Ovary (tissue), 10 donors: ENCODE results near the gene KPRP. TPM values are rescaled to one million over a fixed set of nuclear protein-coding genes. Genes with fewer than 3 reads are reported as not detected.

Source experiments
- DNase-seq, 5 donors: peaks; one replicate each; pipeline ENCODE4 v3.0.0-alpha.2; 2019 to 2020
- H3K27ac ChIP-seq, 2 donors: fragments of 200-600 bp; one replicate each; pipeline versions ENCODE4 v1.5.1 to v1.8.0; 2019 to 2022
- H3K27me3 ChIP-seq: fragments of 200-600 bp; one replicate; pipeline ENCODE4 v1.8.0; 2022
- H3K36me3 ChIP-seq: fragments of 200-600 bp; sonication (generic); one replicate; pipeline ENCODE4 v1.5.1; 2019
- H3K4me1 ChIP-seq: one replicate; pipeline ENCODE4 v1.8.1; 2013; ENCODE audit warnings: mild to moderate bottlenecking, moderate library complexity; ENCODE audit not compliant: insufficient read depth
- H3K4me3 ChIP-seq: fragments of 200-600 bp; sonication (generic); one replicate; pipeline ENCODE4 v1.5.1; 2017
- H3K9me3 ChIP-seq, 2 donors: fragments of 200-600 bp in 1 of 2; sonication (generic) in 1 of 2; one replicate each; pipeline versions ENCODE4 v1.5.1 to v1.8.1; 2013 to 2019; ENCODE audit warnings: mild to moderate bottlenecking in 1 of 2, moderate library complexity in 1 of 2
- EP300 ChIP-seq: sonication (generic); formaldehyde crosslinking; IDR thresholded peaks from one replicate; pipeline ENCODE4 v1.6.1; 2017; ENCODE audit warnings: antibody characterized with exemption
- POLR2A ChIP-seq: fragments of 450-650 bp; IDR thresholded peaks from one replicate; pipeline ENCODE4 v1.6.1; 2017; ENCODE audit warnings: antibody characterized with exemption, mild to moderate bottlenecking, moderate library complexity
- WGBS, 3 donors: extraction: QIAGEN DNeasy Blood & Tissue Kit in 1 of 3; methylation state at CpG; one replicate each; pipeline versions ENCODE4 v1.1.5 to v1.1.7; 2013 to 2017; 5-methylcytosine and 5-hydroxymethylcytosine counted together
- intact Hi-C, 4 donors: fragments of 100-400 bp; cut with DNase I; formaldehyde crosslinking; loops; one replicate each; pipeline versions ENCODE4 v1.11.0 to v1.15.1; 2022 to 2023
- long read RNA-seq, 3 donors: library from polyadenylated mRNA in 2 of 3; unstranded in 2 of 3; transcript quantifications; one replicate each; pipeline ENCODE4 v2.0.0 and lab custom pipeline, GENCODE V29; 2021 to 2026
- polyA plus RNA-seq, 2 donors: library from polyadenylated mRNA; stranded (reverse); fragments of 200-250 nt in 1 of 2; fragments of 350-450 nt in 1 of 2; fragmentation: Illumina TruSeq in 1 of 2; extraction: RNeasy Lipid Tissue Mini Kit (QIAGEN cat#74804) in 1 of 2; gene quantifications; one replicate each; pipeline ENCODE4 v1.2.3, GENCODE V29; 2013 to 2014
- total RNA-seq, 7 donors: library from RNA; depleted of rRNA in 2 of 7; stranded (reverse); fragments of >200 nt in 2 of 7; fragmentation: NEBNext Ultra II Directional in 3 of 7; extraction: Animal tissue kit (Norgen Biotek cat#: 25700) in 3 of 7; gene quantifications; one replicate each; pipeline versions ENCODE4 v1.1.0 to v1.2.4, GENCODE V29; 2016 to 2023
- TF ChIP-seq, protein P1 (sequence below), 3 donors: fragments of 450-650 bp in 2 of 3; fragments of 200-600 bp in 1 of 3; IDR thresholded peaks; one replicate each; pipeline versions ENCODE4 v1.5.1 to v1.8.0; 2016 to 2022; ENCODE audit warnings: antibody characterized with exemption in 3 of 3, mild to moderate bottlenecking in 1 of 3
- donor health status: DM: no; HTN: no; CAD: no; lungs with moderate emphysema.
- donor health status: DM: no; HTN: no; CAD: no.
- donor health status: Bipolar disorder and iron deficiency.
- donor health status: DM: yes; HTN: yes; CAD: no.
- donor health status: DM: no; HTN: no; CAD: no.
- donor health status: DM: yes; HTN: yes; CAD: no.

Gene KPRP, protein sequence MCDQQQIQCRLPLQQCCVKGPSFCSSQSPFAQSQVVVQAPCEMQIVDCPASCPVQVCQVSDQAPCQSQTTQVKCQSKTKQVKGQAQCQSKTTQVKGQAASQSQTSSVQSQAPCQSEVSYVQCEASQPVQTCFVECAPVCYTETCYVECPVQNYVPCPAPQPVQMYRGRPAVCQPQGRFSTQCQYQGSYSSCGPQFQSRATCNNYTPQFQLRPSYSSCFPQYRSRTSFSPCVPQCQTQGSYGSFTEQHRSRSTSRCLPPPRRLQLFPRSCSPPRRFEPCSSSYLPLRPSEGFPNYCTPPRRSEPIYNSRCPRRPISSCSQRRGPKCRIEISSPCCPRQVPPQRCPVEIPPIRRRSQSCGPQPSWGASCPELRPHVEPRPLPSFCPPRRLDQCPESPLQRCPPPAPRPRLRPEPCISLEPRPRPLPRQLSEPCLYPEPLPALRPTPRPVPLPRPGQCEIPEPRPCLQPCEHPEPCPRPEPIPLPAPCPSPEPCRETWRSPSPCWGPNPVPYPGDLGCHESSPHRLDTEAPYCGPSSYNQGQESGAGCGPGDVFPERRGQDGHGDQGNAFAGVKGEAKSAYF
- total RNA-seq: not detected
- not detected for polyA plus RNA-seq
- long read RNA-seq, donor 1: 0 reads
- long read RNA-seq, donor 2: 0 reads
- long read RNA-seq, donor 3: 0 reads

DNA sequence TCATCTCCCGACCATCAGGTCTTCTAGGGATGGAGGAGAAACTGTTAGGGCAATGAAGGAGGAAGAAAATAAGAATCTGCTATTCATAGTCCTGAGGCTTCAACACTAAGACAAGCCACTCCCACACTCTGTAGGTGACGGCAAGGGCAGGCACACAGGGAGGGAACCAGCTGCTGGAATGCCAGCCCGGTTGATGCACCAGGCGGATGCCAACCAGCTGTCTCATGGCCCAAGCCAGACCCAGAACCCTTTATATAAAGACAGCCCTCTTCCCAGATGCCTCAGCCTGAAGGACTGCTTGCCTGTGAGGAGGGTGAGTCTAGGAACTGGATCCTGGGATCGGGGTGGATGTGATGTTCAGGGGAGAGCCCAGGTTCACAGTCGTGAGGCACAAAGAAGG, at the start of gene KPRP:
KPRP (plus strand) TSS at position 279 of the 400 bp plus-strand sequence. CDS start 1,564 bp downstream, outside the sequence.
- WGBS, 3 donors: 61 to 67% (median 66%) methylated on average over 6 of the region's 6 CpGs
- Histone ChIP-seq H3K9me3 (no peaks in the 10 kb centered on the region), H3K4me1 (no peaks in the 10 kb centered on the region), H3K27ac (no peak within 1 kb of the TSS), H3K27me3 (no peaks in the 10 kb centered on the region), H3K4me3 (no peak within 1 kb of the TSS), H3K36me3 (no peaks in the 10 kb centered on the region)
- intact Hi-C loops: no loop called here
- no peak for DNase-seq
- TF ChIP-seq EP300 (no peak), POLR2A (no peak)
- TF ChIP-seq, protein P1, sequence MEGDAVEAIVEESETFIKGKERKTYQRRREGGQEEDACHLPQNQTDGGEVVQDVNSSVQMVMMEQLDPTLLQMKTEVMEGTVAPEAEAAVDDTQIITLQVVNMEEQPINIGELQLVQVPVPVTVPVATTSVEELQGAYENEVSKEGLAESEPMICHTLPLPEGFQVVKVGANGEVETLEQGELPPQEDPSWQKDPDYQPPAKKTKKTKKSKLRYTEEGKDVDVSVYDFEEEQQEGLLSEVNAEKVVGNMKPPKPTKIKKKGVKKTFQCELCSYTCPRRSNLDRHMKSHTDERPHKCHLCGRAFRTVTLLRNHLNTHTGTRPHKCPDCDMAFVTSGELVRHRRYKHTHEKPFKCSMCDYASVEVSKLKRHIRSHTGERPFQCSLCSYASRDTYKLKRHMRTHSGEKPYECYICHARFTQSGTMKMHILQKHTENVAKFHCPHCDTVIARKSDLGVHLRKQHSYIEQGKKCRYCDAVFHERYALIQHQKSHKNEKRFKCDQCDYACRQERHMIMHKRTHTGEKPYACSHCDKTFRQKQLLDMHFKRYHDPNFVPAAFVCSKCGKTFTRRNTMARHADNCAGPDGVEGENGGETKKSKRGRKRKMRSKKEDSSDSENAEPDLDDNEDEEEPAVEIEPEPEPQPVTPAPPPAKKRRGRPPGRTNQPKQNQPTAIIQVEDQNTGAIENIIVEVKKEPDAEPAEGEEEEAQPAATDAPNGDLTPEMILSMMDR (IDR thresholded peaks at IDR 0.05): no peak

DNA sequence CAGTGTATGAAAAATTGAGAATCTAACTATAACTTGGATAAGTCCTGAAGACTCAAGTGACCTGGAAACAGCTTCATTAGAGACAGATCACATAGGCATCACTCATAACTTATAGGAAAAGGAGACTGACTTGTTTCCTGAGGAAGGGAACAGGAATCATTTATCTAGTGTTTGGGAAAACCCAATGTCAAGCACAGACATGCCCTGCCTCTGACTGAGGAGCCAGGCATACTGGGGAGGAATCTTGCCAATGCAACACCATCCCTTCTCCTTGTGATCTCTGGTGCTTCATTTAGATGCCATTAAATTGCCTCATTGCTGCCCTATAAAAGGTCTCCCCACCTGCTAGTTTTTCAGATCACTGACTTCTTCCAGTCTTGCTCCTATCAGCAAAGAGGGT, 39.6 kb upstream of the KPRP start:
- Histone ChIP-seq H3K4me1 (no peaks in the 10 kb centered on the region), H3K27ac (no peak overlapping the region), H3K27me3 (no peaks in the 10 kb centered on the region), H3K9me3 (no peaks in the 10 kb centered on the region), H3K36me3 (no peaks in the 10 kb centered on the region), H3K4me3 (no peak overlapping the region)
- intact Hi-C loops: no loop called here
- DNase-seq: no peak
- TF ChIP-seq, protein P1 (IDR thresholded peaks at IDR 0.05): no peak
- TF ChIP-seq EP300 (no peak), POLR2A (no peak)

DNA sequence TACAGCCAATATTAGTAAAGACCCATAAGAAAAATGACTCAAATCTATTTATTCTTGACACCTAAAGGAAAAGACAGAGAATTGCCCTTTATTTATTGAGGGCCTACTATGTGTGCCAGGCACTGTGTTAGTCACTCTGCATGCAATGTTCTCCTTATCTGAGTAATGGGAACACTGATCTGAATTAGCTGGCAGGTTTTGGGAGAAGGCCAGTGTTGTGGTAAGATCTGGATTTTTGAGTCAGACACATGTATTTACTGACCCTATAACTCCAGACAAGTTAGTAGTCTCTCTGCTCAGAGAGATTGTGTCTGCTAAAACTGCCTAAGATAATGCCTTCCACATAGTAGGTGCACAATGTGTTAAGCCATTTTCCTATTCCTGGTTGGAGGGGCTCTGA, 32.6 kb upstream of the KPRP start:
- intact Hi-C loops: no loop called here
- Histone ChIP-seq H3K36me3 (no peaks in the 10 kb centered on the region), H3K9me3 (no peaks in the 10 kb centered on the region), H3K4me1 (no peaks in the 10 kb centered on the region), H3K27me3 (no peaks in the 10 kb centered on the region), H3K4me3 (no peak overlapping the region), H3K27ac (no peak overlapping the region)
- DNase-seq: no peak
- TF ChIP-seq EP300 (no peak), POLR2A (no peak)
- TF ChIP-seq, protein P1 (IDR thresholded peaks at IDR 0.05): no peak

DNA sequence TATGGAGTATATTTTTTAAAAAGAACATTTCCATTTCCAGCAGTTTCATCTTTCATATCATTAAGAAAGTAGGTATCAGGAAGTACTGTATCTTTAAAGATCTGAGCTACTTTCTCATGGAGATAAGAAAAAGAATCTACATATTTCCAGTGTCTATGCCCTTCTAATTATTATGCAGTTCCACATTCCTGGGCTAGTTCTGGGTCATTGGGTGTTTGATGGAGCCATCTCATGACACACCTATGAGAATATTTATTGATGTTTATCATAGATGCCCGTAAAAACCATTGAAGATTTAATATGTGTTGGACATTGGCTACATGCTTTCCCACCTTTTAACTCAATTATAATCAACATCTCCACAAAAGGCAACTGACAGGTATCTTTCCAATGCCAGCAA, 28.8 kb upstream of the KPRP start:
- H3K4me1 ChIP-seq: no peaks in the 10 kb centered on the region
- no peaks in the 10 kb centered on the region for H3K27me3 ChIP-seq
- WGBS, 3 donors: 58 to 64% (median 62%) methylated on average over 1 of the region's 1 CpG
- intact Hi-C loops: no loop called here
- DNase-seq: no peak
- H3K9me3 ChIP-seq: no peaks in the 10 kb centered on the region
- TF ChIP-seq, protein P1 (IDR thresholded peaks at IDR 0.05): no peak
- no peak for TF ChIP-seq EP300
- no peak for TF ChIP-seq POLR2A
- H3K27ac ChIP-seq: no peak overlapping the region
- no peak overlapping the region for H3K4me3 ChIP-seq
- H3K36me3 ChIP-seq: no peaks in the 10 kb centered on the region
